NCI-H2081 (cell line): Measurements from ENCODE around the gene ZG16B.

Source experiments
- DNase-seq, 2 experiments: peaks; one replicate each; lab custom pipeline; 2025; lab: John Stamatoyannopoulos, UW

Gene ZG16B

GRCh38 chr16:2829501-2830354, at the start of gene ZG16B:
Gene ZG16B, plus strand, starts transcription at chr16:2830303. Its CDS starts 139 bp downstream, at chr16:2830442.
- DNase-seq: no peak

GRCh38 chr16:2782583-2783351, 47.3 kb upstream of the ZG16B start:
- DNase-seq: no peak

GRCh38 chr16:2783581-2784357, 46.3 kb upstream of the ZG16B start:
- no peak for DNase-seq

GRCh38 chr16:2784358-2785100, 45.6 kb upstream of the ZG16B start:
- no peak for DNase-seq

- no peak for DNase-seq
Observed at GRCh38 chr16:2785101-2785991, 44.8 kb upstream of the ZG16B start.

GRCh38 chr16:2786061-2786825, 43.9 kb upstream of the ZG16B start:
- DNase-seq: no peak

- no peak for DNase-seq
Observed at GRCh38 chr16:2786826-2787151, 43.3 kb upstream of the ZG16B start.

GRCh38 chr16:2787406-2787805, 42.7 kb upstream of the ZG16B start, which contains the start of gene PRSS33:
Gene PRSS33, minus strand, starts transcription at chr16:2787560. Its CDS starts 1,013 bp downstream, at chr16:2786547.
- DNase-seq: no peak

GRCh38 chr16:2787961-2788360, 42.1 kb upstream of the ZG16B start:
- no peak for DNase-seq

GRCh38 chr16:2790631-2791030, 39.5 kb upstream of the ZG16B start:
- no peak for DNase-seq

GRCh38 chr16:2791174-2791573, 38.9 kb upstream of the ZG16B start:
- no peak for DNase-seq

- no peak for DNase-seq
Observed at GRCh38 chr16:2792940-2793339, 37.2 kb upstream of the ZG16B start.

GRCh38 chr16:2795395-2796143, 34.5 kb upstream of the ZG16B start:
- no peak for DNase-seq

- DNase-seq: no peak
Observed at GRCh38 chr16:2798723-2799204, 31.3 kb upstream of the ZG16B start.

GRCh38 chr16:2799205-2799858, 30.8 kb upstream of the ZG16B start:
- DNase-seq: no peak

- DNase-seq: peak; percentile 18 to 58
Observed at GRCh38 chr16:2799859-2800226, 30.3 kb upstream of the ZG16B start.

- DNase-seq: no peak
Observed at GRCh38 chr16:2803545-2804195, 26.4 kb upstream of the ZG16B start.

GRCh38 chr16:2804728-2805127, 25.4 kb upstream of the ZG16B start:
- DNase-seq: no peak
